Measurements from ENCODE around the gene CCDC184. TPM values are rescaled to one million over a fixed set of nuclear protein-coding genes. Genes with fewer than 3 reads are reported as not detected.

Gene CCDC184
- total and polyA plus RNA-seq, 2 of the 13 experiments (the other 11 are each of a cell fraction or from before 2014, with no cell fraction given), result not detected

- ChIA-PET POLR2A (no interaction called here), CTCF (ENCODE audit: low intra/inter-chr PET ratio, low total read pairs) (no interaction called here)
- no peak overlapping the region for H2AFZ ChIP-seq (ENCODE audit: low read length)
- TF ChIP-seq ERF (CRISPR knock-in tag; IDR thresholded peaks at IDR 0.05) (no peak), NFIB (CRISPR knock-in tag; IDR thresholded peaks at IDR 0.05; ENCODE audit: borderline replicate concordance) (no peak), CENPT (CRISPR knock-in tag; IDR thresholded peaks at IDR 0.05; ENCODE audit: low read depth) (no peak), ZBTB44 (CRISPR knock-in tag; IDR thresholded peaks at IDR 0.05) (no peak), ZIK1 (CRISPR knock-in tag; IDR thresholded peaks at IDR 0.05; ENCODE audit: borderline replicate concordance, low read depth) (no peak), ZNF550 (CRISPR knock-in tag; IDR thresholded peaks at IDR 0.05; ENCODE audit: borderline replicate concordance) (no peak), ZBTB39 (CRISPR knock-in tag; IDR thresholded peaks at IDR 0.05) (no peak), ZNF362 (CRISPR knock-in tag; IDR thresholded peaks at IDR 0.05; ENCODE audit: borderline replicate concordance) (no peak), FOXP4 (CRISPR knock-in tag; IDR thresholded peaks at IDR 0.05) (no peak), BHLHE40 (IDR thresholded peaks at IDR 0.05; ENCODE audit: low read length) (no peak), ZNF354B (CRISPR knock-in tag; IDR thresholded peaks at IDR 0.05) (no peak), ZBTB37 (CRISPR knock-in tag; IDR thresholded peaks at IDR 0.05) (no peak), ZNF770 (CRISPR knock-in tag; IDR thresholded peaks at IDR 0.05) (no peak)
Measured at GRCh38 chr12:48216785-48217184, 33.3 kb downstream of the CCDC184 start.

More at GRCh38 chr12:48216785-48217184, 33.3 kb downstream of the CCDC184 start:
- no peaks in the 10 kb centered on the region for H3K9me3 ChIP-seq (ENCODE audit: low read length)
- H3K79me2 ChIP-seq (ENCODE audit: insufficient read depth, low read length), result no peaks in the 10 kb centered on the region
- H3K27ac ChIP-seq (ENCODE audit: extremely low read length, insufficient read depth, low read length), result no peak overlapping the region
- H3K36me3 ChIP-seq (replicated peaks in 1 of 2; ENCODE audit: control insufficient read depth in 1 of 2, insufficient read depth in 2 of 2, low read length in 2 of 2), result no peaks in the 10 kb centered on the region
- H3K4me3 ChIP-seq (replicated peaks in 1 of 3; ENCODE audit: insufficient read depth in 1 of 3, low read depth in 2 of 3, low read length in 3 of 3), result no peak overlapping the region
- ATAC-seq (no peak), FAIRE-seq (no peak), DNase-seq (ENCODE audit: low spot score) (no peak)
- no peak overlapping the region for H3K9ac ChIP-seq (ENCODE audit: insufficient read depth, low read depth, low read length)
- no TSS peak for BruUV-seq (replicated peaks)
- no peak overlapping the region for H3K4me2 ChIP-seq (ENCODE audit: low read depth, low read length)
- no peaks in the 10 kb centered on the region for H3K4me1 ChIP-seq (ENCODE audit: insufficient read depth, low read length)
- no peaks in the 10 kb centered on the region for H3K27me3 ChIP-seq (ENCODE audit: control insufficient read depth in 1 of 2, insufficient read depth in 2 of 2, low read length in 2 of 2)
- no peaks in the 10 kb centered on the region for H4K20me1 ChIP-seq (ENCODE audit: insufficient read depth, low read length)
- in situ Hi-C loops (cut with HindIII; ENCODE audit: extremely low pct_ligation_motif_present, low pct_unique_long_range_greater_than_20kb), result no loop called here
- intact Hi-C loops (cut with micrococcal nuclease; ENCODE audit: unreplicated experiment), result no loop called here
